ENCODE measurements around the gene NPTX1.
"Not testable (repeated sequence)": the region's sequence is repeated elsewhere in the genome, so short reads cannot be mapped to it uniquely, and the experiment has no call there.

NPTX1 gene
- long read RNA-seq, donor 1: 0 reads
- long read RNA-seq, donor 2: 0 reads
- long read RNA-seq, donor 3, full-length matches to known transcripts: 1 of 1 reads
- long read RNA-seq, donor 3, partial matches to known transcripts: 0 of 1 reads
- long read RNA-seq, donor 3, other reads (novel, unspliced or antisense): 0 of 1 reads
- long read RNA-seq, donor 4, full-length matches to known transcripts: 3 of 3 reads
- long read RNA-seq, donor 4, partial matches to known transcripts: 0 of 3 reads
- long read RNA-seq, donor 4, other reads (novel, unspliced or antisense): 0 of 3 reads
- long read RNA-seq, donor 5, full-length matches to known transcripts: 2 of 2 reads
- long read RNA-seq, donor 5, partial matches to known transcripts: 0 of 2 reads
- long read RNA-seq, donor 5, other reads (novel, unspliced or antisense): 0 of 2 reads
- long read RNA-seq, donor 6, full-length matches to known transcripts: 3 of 3 reads
- long read RNA-seq, donor 6, partial matches to known transcripts: 0 of 3 reads
- long read RNA-seq, donor 6, other reads (novel, unspliced or antisense): 0 of 3 reads
- long read RNA-seq, donor 7: 0 reads
- long read RNA-seq, donor 8: 0 reads

GRCh38 chr17:80475910-80476876, at the start of gene NPTX1:
Gene NPTX1, minus strand, starts transcription at chr17:80476607. Its CDS starts 161 bp downstream, at chr17:80476446.
- DNase-seq: peak; percentile 83

GRCh38 chr17:80523956-80524712, 47.7 kb upstream of the NPTX1 start:
- no peak for DNase-seq

- DNase-seq: no peak
These were observed 46.8 kb upstream of the NPTX1 start for GRCh38 chr17:80523054-80523744.

DNA sequence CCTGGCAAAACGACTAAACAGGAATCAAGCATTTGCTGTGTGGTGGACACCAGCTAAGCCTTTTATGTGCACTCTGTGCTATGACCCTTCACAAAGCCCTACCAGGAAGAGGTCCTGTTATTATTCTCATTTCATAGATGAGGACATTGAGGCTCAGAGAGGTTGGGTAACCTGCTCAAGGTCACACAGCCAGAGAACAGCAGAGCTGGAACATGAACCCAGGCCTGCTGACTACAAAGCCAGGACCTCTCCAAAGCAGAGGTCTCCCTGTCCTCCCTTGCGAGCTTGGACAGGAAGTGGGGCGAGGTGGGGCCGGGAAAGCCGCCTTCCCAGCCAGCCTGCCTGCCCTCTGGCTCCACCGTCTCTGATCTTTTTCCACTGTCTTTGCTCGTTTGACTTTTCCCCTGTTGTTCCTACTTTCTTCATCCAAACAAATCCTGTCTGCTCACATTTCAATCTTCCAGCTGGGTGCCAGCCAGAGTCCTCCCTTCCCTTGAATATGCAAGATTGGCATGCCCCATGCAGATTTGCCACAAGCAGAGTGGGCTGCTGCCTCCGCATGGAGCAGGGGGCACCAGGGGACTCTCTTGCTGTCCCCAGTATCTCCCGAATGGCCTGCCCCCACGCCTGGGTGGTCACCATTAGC, 44.5 kb upstream of the NPTX1 start:
- no peak for DNase-seq

DNA sequence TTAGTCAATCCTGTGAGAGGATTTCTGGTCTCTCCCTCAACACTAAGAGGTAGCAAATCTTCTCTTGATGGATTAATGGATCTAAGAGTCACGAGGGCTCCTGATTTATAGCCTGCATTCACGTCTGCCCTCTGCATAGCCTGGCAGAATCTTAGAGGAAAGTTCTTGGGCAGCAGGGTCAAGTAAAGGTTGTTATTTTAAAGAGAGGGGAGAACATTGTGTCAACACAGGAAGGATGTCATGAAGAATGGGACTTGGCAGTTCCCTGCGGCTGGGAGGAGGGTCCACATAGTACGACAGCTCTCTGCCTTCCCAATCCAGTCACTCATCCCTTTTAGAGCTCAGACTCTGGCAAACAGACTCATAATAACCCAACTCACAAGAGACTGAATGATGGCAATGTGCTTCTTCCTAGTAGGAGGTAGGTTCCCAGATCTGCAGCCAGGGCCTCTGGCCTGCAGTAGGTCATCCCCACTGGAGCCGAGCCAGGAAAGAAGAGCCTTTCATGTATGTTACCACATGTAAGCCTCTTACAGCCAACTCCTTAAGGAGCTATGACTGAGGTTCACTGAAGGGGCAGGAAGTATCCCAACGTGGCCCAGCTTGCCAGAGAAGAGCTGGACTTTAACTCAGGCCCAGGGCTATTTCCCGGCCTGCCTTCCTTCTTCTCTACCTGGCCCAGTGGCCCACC, 42.8 kb upstream of the NPTX1 start:
- DNase-seq: no peak

DNA sequence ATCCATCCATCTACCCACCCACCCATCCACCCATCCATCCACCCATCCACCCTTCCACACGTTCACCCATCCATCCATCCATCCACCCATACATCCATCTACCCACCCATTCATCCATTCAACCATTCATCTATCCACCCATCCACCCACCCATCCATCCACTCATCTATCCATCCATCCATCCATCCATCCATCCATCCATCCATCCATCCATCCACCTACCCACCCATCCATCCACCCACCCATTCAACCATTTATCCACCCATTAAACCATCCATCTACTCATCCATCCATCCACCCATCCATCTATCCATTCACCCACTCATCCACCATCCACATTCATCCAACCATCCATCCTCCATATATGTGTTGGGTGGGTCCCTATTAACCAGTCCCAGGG, 42.0 kb upstream of the NPTX1 start:
- DNase-seq: no peak

- DNase-seq: no peak
These were observed 41.2 kb upstream of the NPTX1 start for GRCh38 chr17:80517641-80518040.

DNA sequence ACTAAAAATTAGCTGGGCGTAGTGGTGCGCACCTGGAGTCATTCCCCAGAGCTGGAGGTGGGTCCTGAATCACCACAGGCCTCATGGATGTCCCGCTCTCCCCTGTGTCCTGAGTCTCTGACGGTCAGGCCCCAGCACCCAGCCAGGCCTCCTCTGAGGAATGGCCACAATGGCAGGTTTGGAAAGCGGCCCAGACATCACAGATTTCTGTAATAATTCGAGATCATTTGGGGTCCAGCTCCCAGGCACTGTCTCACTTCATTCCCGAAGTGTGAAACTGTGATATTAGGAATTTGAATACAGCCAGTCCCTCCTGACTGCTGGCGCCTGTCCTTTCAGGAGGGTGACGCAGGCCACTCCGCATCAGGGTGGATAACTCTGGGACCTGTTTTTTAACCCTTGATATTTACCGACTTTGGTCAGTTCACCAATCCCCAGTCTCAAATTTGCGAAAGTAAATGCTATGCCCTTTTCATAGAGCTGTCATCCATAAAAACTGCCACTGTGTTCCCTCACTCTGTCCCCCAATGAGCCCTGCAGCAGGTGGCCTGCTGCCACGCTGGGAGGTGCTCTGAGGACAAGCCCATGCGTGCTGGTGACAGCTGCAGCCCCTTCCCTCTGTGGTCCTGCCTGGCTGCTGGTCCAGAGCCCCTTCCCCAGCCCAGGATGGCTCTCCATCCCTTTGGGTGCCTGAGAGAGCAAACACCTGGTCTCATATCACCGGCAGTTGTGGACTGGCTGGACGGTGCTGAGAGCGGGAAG, 39.9 kb upstream of the NPTX1 start:
- no peak for DNase-seq

DNA sequence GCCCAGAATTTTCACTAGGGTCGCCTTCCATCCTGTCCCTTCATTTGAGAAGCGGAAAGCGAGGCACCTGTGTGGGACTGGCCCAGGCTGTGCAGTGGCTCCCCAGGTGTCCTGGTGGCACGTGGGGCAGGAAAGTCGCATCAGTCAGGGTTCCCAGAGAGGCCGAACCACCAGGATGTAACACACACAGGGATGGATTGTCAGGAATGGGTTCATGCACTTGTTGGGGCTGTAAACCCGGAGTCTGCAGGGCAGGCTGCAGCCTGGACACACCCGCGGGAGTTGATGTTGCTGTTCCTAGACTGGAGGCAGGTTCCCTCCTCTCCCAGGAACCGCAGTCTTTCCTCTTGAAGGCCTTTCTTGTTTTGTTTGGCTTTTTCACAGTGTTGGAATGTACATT, 37.5 kb upstream of the NPTX1 start:
- DNase-seq: no peak

DNA sequence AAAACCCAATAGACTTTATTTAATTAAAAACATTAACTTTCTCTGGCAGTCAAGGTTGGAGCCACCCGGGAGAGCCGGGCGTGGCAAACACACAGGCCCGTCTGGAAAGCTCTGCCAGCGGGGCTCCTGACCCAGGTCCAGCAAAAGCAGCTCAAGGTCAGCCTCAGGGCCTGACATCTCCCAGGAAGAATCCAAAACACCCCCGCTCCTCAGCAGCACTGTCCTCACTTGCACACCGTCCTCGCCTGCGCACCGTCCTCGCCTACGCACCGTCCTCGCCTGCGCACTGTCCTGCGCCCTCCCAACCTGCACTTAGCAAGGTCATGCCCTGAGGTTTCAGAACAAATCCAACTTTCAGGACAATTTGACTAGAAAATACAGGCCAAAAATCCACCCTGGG, 36.8 kb upstream of the NPTX1 start:
- no peak for DNase-seq

DNA sequence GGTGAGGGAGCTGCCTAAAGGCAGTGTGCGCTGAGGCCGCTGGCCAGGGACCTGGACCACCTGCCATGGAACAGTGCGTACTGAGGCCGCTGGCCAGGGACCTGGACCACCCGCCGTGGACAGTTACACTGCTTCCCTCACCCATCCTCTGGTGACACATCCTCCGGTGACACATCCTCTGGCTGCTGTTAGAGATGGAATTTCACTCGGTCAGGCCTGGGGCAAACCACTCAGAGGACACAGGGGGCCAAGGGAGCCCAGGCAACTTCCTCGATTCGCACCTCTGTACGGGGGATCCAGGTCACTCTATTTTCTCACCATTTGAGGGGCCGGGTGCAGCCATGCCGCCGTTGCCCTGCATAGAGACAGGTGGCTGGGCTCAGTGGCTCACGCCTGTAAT, 35.8 kb upstream of the NPTX1 start:
- DNase-seq: no peak

DNA sequence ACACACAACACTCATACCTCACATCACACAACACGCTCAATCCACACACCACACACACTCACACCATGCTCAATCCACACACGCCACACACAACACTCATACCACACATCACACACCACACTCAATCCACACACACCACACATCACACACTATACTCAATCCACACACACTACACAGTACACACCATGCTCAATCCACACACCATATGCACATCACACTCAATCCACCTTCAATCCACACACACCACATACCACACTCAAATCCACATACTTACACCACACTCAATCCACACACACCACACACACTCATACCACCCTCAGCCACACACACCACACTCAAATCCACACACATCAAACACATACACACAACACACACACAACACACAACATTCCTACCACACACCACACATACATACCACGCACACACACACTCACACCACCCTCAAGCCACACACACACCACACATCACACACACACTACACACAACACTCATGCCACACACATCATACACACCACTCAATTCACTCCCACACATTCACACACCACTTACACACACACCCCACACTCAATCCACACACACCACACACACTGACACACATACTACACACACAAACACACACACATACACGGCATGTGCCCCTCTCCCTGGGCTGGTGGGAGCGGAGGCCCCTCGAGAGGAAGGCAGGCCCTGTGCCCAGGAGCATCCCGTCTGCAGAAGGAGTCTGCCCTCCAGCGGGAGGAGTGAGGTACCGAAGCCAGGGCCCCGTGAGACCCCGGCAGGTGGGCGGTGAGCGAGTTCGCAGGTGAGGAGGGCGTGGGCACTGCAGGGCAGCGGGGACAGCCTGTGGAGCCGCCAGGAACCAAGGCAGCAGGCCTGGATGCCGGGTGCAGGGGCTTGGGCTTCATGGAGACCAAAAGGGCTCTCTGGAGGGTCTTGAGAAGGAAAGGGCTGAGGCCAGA, 35.1 kb upstream of the NPTX1 start:
- DNase-seq: no peak

DNA sequence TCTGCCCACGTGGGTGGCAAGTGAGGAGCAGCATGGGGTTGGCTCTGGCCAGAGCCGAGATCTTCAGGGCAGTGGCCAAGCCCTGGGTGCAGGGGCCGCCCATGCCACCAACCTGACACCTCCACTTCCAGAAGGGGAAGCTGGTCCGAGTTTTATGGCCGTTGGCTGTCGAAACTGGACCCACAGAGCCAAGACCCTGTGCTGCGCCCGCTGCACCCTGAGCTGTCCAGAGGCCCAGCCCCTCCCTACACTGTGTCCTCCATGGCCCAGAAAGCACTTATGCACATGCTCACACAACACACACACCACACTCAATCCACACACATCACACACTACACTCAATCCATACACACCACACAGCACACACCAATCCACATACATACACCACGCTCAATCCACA, 34.4 kb upstream of the NPTX1 start:
- no peak for DNase-seq

DNA sequence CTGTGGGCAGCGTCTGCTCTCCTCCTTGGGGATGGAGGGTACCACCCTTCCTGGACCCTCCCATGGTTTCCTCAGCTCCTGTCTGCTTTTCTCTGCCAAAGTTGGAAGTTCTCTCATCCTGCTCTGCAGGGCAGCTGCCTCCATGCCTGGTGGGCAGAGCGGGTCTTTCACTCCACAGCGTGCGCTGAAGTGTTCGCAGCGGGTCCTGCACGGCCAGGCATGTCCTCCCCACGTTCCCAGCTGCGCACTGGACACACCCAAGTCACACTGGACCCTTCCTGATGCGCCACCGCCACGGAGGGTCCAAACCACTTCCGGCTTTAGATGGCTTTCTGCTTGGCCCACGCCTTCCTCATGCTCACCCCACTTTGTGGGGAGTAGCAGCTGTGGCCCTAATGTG, 33.7 kb upstream of the NPTX1 start:
- no peak for DNase-seq

DNA sequence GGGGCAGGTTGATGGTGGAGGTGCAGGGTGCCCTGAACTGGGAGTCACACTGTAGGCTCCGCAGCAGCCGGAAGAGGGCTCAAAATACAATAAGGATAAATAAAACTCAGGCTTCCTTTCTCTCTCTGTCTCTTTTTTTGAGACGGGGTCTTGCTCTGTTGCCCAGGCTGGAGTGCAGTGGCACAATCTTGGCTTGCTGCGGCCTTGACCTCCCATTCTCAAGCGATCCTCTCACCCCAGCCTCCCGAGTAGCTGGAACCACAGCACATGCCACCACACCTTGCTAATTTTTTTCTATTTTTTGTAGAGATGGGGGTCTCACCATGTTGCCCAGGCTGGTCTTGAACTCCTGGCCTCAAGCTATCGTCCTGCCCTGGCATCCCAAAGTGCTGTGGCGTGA, 32.9 kb upstream of the NPTX1 start:
- DNase-seq: no peak

DNA sequence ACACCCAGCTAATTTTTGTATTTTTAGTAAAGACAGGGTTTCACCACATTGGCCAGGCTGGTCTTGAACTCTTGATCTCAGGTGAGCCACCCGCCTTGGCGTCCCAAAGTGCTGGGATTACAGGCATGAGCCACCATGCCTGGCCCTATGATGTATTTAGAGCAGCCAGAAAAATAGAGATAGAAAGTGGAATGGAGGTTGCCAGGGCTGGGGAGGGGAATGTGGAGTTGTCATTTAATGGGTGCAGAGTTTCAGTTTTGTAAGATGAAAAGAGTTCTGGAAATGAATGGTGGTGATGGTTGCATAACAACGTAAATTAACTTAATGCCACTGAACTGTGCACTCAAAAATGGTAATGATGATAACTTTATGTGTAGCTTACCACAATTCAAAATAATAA, 31.6 kb upstream of the NPTX1 start:
- no peak for DNase-seq

- not testable (repeated sequence) for DNase-seq
These were observed 30.8 kb upstream of the NPTX1 start for GRCh38 chr17:80507177-80507576.

DNA sequence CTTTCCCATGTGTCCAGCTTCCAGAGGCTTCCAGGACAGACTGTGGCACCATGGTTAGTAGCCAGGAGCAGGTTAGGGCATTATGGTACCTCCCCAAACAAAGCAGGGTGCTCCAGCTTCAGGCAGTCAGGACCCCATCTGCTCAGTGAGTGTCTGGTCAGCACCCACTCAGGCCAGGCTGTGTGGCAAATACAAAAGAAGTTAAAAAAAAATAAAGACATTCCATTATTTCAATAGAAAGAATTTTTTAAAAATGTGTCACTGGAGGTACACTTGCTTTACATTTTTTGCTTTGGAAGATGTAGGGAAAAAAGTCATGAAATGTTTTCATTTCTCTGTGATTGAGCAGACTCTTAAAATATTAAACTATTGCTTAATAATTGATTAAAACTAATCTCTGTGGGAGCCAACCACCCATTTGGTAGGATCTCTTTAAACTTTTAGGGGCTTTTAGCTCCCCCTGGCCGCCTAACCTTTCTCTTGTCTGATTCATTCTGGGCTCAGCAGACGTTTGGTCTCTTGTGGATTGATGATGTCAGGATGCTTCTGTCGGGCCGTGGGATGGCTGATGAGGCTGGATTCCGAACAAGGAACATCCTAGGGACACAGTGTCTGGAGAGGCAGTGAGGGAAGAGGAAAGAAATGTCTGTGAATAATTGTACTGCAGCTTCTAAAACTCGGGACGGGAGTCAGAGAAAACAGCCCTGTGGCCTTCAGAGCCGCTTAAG, 28.4 kb upstream of the NPTX1 start:
- DNase-seq: no peak
